Activated T-helper 1 cell treated with anti-CD3 and anti-CD28 coated beads, Interleukin-12 subunit alpha, Interleukin-12 subunit beta, Interleukin-2, Interleukin-4 antibody, amounts not matched to agents 30 ng/mL and 10 ng/mL and 1 ng/mL, durations not matched to agents 14 hours and 24 hours and 36 hours (primary cell): Measurements from ENCODE around the gene TXLNB. TPM values are rescaled to one million over a fixed set of nuclear protein-coding genes. Genes with fewer than 3 reads are reported as not detected.
"Not testable (repeated sequence)": the region's sequence is repeated elsewhere in the genome, so short reads cannot be mapped to it uniquely, and the experiment has no call there.

Experiments used
- DNase-seq: peaks from one replicate; pipeline ENCODE4 v3.0.0; 2021; ENCODE audit warnings: low spot score
- H3K27ac Mint-ChIP-seq: one replicate; pipeline ENCODE4 v1.8.0; 2021; ENCODE audit warnings: mild to moderate bottlenecking, mixed read lengths
- H3K27me3 Mint-ChIP-seq: one replicate; pipeline ENCODE4 v1.8.0; 2022; ENCODE audit warnings: mild to moderate bottlenecking, moderate library complexity, mixed read lengths; ENCODE audit not compliant: insufficient read depth
- H3K36me3 Mint-ChIP-seq: one replicate; pipeline ENCODE4 v1.8.0; 2021; ENCODE audit warnings: low read depth, mixed read lengths
- H3K4me1 Mint-ChIP-seq: one replicate; pipeline ENCODE4 v1.8.0; 2021; ENCODE audit warnings: low read depth, mixed read lengths
- H3K4me3 Mint-ChIP-seq: one replicate; pipeline ENCODE4 v1.8.0; 2021; ENCODE audit warnings: mild to moderate bottlenecking, moderate library complexity, mixed read lengths
- H3K9me3 Mint-ChIP-seq: one replicate; pipeline ENCODE4 v1.8.0; 2021; ENCODE audit warnings: mixed read lengths
- intact Hi-C: fragments of 100-400 bp; cut with micrococcal nuclease; formaldehyde crosslinking; loops from one replicate; pipeline ENCODE4 v1.15.1; 2024
- total RNA-seq: library from RNA; stranded (reverse); gene quantifications from 2 replicates; pipeline ENCODE4 v1.2.3, GENCODE V29; 2022

The TXLNB gene
- total RNA-seq, 1 donor from 2014 or later: 0.08 TPM

DNA sequence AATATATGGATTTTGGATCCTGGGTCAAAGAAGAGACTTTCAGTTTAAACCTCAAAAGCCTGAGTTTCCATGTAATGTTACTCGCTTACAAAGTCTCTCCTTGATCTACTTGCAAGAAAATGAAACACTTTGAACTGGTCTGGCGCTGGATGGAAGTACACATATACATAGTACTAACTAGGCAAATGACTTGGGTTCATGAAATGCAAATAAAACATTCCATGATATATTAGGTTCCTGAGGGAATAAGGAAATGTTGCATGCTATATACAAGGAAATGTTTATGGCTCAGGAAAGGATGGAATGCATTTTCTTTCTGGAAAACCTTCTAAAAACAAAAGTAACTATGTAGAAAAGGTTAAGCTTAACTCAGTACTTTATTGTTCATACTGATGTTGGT is 11.4 kb upstream of the TXLNB start:
- Mint-ChIP-seq H3K4me3 (no peak overlapping the region), H3K4me1 (peaks cover 18% of the 10 kb centered on the region), H3K27ac (no peak overlapping the region), H3K9me3 (peaks cover 3% of the 10 kb centered on the region), H3K36me3 (no peaks in the 10 kb centered on the region), H3K27me3 (peaks cover 6% of the 10 kb centered on the region)
- intact Hi-C loops: no loop called here
- no peak for DNase-seq

DNA sequence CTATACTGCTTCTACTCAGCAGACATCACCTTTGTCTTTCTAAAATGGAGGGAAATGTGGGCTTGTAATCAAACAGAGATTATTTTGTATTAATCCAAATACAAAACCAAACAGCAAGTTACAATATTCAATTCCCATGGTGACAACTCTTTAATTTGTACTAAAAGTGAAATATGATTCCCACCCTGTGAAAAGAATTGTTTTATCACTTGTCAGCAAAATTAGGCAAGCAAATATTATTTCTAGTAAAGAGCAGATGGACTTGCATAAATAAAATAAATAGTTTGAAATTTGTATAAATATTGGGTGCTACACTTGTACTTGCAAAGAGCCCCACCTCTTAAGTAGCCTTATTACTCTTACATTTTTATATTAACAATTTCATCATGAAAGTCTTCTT is 6.1 kb upstream of the TXLNB start:
- intact Hi-C loops: loop anchor here (10.0 kb wide), 1 partner anchor 353 kb away; no protein-coding TSS in a partner anchor
- H3K4me1 Mint-ChIP-seq: peaks cover 33% of the 10 kb centered on the region
- no peak for DNase-seq

DNA sequence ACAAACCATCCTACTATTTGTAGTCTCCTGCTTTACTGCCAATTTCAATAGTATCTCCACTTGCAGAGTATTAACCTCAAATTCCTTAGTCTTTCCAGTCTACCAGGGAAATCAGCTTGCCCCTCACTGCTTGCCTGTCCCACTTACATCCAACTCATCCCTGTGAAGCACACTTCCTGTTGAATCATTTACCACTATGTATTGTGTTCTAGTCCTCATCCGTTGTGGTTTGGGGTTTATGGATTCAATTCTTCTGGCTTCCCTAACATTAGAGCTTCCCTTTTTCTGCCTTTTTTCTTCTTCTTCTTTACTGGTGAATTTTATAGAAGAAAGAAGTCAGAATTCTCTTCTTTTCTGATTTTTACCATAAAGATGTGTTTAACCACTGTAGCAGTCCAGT is 5.1 kb upstream of the TXLNB start:
- intact Hi-C loops: loop anchor here (10.0 kb wide), 1 partner anchor 352 kb away; no protein-coding TSS in a partner anchor
- DNase-seq: no peak
- Mint-ChIP-seq H3K4me1 (peaks cover 43% of the 10 kb centered on the region), H3K27ac (no peak overlapping the region), H3K4me3 (no peak overlapping the region), H3K27me3 (no peaks in the 10 kb centered on the region), H3K36me3 (peaks cover 11% of the 10 kb centered on the region), H3K9me3 (peaks cover 8% of the 10 kb centered on the region)

More for the DNA sequence above, 6.1 kb upstream of the TXLNB start:
- H3K4me3 Mint-ChIP-seq: no peak overlapping the region
- H3K27me3 Mint-ChIP-seq: no peaks in the 10 kb centered on the region
- H3K27ac Mint-ChIP-seq: no peak overlapping the region
- peaks cover 8% of the 10 kb centered on the region for H3K9me3 Mint-ChIP-seq
- peaks cover 11% of the 10 kb centered on the region for H3K36me3 Mint-ChIP-seq

DNA sequence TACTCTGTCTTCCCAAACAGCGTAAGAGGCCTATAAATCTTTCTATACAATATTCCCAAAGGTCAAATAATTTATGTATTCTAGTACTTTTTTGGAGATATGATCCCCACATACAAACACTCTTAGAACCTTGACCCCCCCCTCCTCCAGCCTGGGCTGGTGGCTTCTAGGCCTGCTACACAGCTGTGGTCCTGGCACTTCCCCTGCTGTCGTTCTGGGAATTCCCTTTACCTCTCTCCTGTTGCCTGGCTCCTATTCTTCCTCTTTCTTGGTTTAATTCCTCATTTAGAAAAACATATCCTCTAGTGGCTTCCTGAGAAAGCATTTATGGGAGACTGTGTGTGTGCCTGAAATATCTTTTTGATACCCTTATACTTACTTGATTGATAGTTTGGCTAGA is 4.1 kb upstream of the TXLNB start:
- no peak for DNase-seq
- H3K4me1 Mint-ChIP-seq: peaks cover 54% of the 10 kb centered on the region
- no peak overlapping the region for H3K4me3 Mint-ChIP-seq
- H3K36me3 Mint-ChIP-seq: peaks cover 11% of the 10 kb centered on the region
- peaks cover 8% of the 10 kb centered on the region for H3K9me3 Mint-ChIP-seq
- intact Hi-C loops: loop anchor here (10.0 kb wide), 1 partner anchor 351 kb away; no protein-coding TSS in a partner anchor
- H3K27me3 Mint-ChIP-seq: peaks cover 2% of the 10 kb centered on the region
- no peak overlapping the region for H3K27ac Mint-ChIP-seq

DNA sequence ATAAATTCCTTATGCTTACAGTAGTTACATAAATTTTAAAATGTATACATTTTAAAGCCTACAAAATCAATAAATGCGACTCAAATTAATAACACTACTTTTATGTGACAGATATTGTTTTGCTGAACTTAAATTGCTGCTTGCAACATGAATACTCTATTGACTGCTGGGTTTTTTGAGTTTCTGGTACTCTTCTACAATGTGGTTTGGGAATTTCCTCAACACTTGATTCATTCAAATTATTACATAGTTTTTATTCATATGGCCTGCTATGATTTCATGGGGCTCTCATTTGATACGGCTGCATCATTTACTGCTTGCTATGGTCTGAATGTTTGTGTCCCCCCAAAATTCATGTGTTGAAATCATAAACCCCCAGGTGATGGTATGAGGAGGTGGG is 2.3 kb upstream of the TXLNB start:
- Mint-ChIP-seq H3K36me3 (peaks cover 11% of the 10 kb centered on the region), H3K4me3 (no peak overlapping the region), H3K4me1 (peaks cover 70% of the 10 kb centered on the region), H3K27me3 (peaks cover 2% of the 10 kb centered on the region), H3K9me3 (peaks cover 8% of the 10 kb centered on the region), H3K27ac (peak overlapping the region; percentile 42)
- DNase-seq: no peak
- intact Hi-C loops: loop anchor here (5.0 to 10.0 kb wide), 2 partner anchors 349 to 1617 kb away; no protein-coding TSS in a partner anchor

DNA sequence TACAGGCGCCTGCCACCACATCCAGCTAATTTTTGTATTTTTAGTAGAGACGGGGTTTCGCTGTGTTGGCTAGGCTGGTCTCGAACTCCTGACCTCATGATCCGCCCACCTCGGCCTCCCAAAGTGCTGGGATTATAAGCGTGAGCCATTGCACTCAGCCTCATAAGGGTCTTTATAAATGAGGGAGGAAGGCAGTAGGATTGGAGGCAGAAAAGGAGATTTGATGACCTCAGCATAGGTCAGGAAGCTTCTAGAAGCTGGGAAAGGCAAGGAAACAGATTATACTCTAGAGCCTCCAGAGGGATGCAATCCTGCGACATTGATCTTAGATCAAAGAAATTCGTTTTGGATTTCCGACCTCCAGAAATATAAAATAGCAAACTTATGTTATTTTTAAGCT is 1.4 kb upstream of the TXLNB start:
- intact Hi-C loops: loop anchor here (2.0 to 10.0 kb wide), 4 partner anchors 72 to 1616 kb away; no protein-coding TSS in a partner anchor
- H3K4me1 Mint-ChIP-seq: peaks cover 78% of the 10 kb centered on the region
- DNase-seq, H3K9me3 Mint-ChIP-seq, H3K27me3 Mint-ChIP-seq, H3K4me3 Mint-ChIP-seq: not testable (repeated sequence)
- H3K36me3 Mint-ChIP-seq: peaks cover 11% of the 10 kb centered on the region
- peak overlapping the region; percentile 25 for H3K27ac Mint-ChIP-seq

DNA sequence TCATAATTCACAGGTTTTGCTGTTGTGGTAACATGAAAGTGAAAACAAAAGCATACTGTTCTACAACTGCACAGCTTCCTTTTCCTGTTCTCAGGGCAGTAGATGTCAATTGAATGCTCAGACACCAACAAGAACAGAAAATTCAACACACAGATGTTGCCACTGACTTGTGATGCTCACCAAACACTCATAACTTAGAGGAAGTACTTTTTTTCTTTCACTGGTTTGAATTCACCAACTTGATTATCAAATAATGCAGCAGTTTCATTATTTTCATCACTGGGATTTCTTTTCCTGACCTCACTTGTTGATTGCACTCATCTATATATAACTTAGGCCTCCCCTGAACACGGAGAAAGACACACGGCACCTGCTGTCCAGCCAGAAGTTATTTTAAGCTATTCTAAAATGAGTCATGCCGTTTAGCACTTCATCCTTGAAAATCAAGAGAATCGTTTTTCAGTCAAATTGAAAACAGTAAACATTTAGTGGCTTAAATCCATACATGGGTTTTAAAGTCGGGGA is 949 bp downstream of the TXLNB start:
- H3K4me1 Mint-ChIP-seq: peaks cover 72% of the 10 kb centered on the region
- peak; percentile 36 for DNase-seq

DNA sequence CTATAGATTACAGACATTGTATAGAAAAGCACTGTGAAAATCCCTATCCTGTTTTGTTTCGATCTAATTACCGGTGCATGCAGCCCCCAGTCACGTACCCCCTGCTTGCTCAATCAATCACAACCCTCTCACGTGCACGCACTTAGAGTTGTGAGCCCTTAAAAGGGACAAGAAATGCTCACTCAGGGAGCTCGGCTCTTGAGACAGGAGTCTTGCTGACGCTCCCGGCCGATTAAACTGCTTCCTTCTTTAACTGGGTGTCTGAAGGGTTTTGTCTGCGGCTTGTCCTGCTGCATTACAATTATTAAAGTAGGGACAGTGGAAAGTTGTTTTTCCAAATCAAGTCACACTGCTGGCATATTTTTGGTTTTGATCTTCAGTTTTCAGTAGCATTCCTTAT is 2.6 kb downstream of the TXLNB start:
- Mint-ChIP-seq H3K9me3 (peaks cover 5% of the 10 kb centered on the region), H3K4me1 (peaks cover 64% of the 10 kb centered on the region), H3K36me3 (peaks cover 7% of the 10 kb centered on the region), H3K27me3 (peaks cover 2% of the 10 kb centered on the region), H3K4me3 (no peak overlapping the region), H3K27ac (no peak overlapping the region)
- intact Hi-C loops: no loop called here
- no peak for DNase-seq

More for the DNA sequence above, 949 bp downstream of the TXLNB start:
- H3K27me3 Mint-ChIP-seq: peaks cover 2% of the 10 kb centered on the region
- peaks cover 7% of the 10 kb centered on the region for H3K36me3 Mint-ChIP-seq
- peak overlapping the region; percentile 98 for H3K27ac Mint-ChIP-seq
- H3K4me3 Mint-ChIP-seq: peak overlapping the region; percentile 67
- peaks cover 10% of the 10 kb centered on the region for H3K9me3 Mint-ChIP-seq
- intact Hi-C loops: loop anchor here (1.0 to 10.0 kb wide), 16 partner anchors 9 to 1614 kb away; partner anchors contain the start of genes ABRACL and CITED2

DNA sequence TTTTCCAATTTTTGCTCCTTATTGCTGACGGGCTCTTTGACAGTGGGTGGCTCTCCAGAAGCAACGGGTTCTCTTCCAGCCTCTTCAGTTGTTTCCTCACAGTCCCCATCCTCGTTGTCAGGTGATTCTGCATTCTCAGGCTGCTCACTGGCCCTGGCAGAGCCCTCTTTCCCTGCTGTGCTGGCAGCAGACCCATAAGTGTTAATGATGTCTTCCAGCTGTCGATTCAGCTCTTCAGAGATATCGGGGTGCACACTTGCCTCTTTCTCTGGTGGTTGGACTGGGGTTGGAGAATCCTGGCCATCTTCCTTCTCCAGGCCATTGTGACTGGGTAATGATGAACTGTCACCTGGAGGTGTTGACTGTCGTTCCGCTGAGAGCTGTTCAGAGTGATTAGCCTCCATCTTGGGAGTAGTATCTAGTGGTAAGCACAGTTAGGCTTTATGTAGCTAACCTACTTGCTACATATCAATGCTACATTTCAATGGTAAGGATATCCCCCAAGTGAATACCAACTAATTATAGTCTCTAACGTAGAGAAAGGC is 3.2 kb downstream of the TXLNB start:
- DNase-seq: no peak
- intact Hi-C loops: no loop called here
- H3K4me1 Mint-ChIP-seq: peaks cover 60% of the 10 kb centered on the region
- H3K9me3 Mint-ChIP-seq: peaks cover 5% of the 10 kb centered on the region
- H3K27me3 Mint-ChIP-seq: peaks cover 2% of the 10 kb centered on the region
- no peak overlapping the region for H3K27ac Mint-ChIP-seq
- H3K4me3 Mint-ChIP-seq: no peak overlapping the region
- H3K36me3 Mint-ChIP-seq: peaks cover 10% of the 10 kb centered on the region

DNA sequence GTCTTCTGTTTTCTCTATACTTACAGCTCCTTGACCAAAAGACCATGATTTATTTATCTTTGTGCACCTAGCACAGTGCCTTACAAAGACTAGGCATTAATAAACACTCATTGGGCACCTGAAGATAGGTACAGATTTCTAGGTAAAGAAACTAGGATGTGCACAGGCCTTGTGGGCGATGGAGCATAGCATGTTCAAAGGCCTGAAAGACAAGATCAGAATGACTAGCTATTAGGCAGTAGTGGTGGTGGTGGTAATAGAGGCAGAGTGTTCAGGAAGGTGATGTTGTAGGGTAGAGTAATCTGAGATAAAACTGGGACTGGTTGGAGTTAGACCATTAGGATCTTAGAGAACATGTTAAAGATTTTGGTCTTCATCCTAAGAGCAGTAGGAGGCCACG is 3.9 kb downstream of the TXLNB start:
- intact Hi-C loops: no loop called here
- peaks cover 56% of the 10 kb centered on the region for H3K4me1 Mint-ChIP-seq
- H3K9me3 Mint-ChIP-seq: peaks cover 5% of the 10 kb centered on the region
- peaks cover 10% of the 10 kb centered on the region for H3K36me3 Mint-ChIP-seq
- peaks cover 2% of the 10 kb centered on the region for H3K27me3 Mint-ChIP-seq
- H3K27ac Mint-ChIP-seq: no peak overlapping the region
- no peak for DNase-seq
- H3K4me3 Mint-ChIP-seq: no peak overlapping the region

DNA sequence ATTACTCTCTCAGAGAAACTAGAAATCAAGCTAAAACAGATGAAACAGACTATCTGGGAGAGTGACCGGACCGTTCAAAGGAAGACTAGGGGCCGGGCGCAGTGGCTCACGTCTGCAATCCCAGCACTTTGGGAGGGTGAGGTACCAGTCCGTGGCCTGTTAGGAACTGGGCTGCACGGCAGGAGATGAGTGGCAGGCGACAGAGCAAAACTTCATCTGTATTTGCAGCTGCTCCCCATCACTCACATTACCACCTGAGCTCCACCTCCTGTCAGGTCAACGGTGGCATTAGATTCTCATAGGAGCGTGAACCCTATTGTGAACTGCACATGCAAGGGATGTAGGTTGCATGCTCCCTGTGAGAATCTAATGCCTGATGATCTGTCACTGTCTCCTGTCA is 5.4 kb downstream of the TXLNB start:
- DNase-seq, H3K27me3 Mint-ChIP-seq, H3K36me3 Mint-ChIP-seq, intact Hi-C loops, H3K27ac Mint-ChIP-seq, H3K4me3 Mint-ChIP-seq, H3K9me3 Mint-ChIP-seq: not testable (repeated sequence)
- peaks cover 46% of the 10 kb centered on the region for H3K4me1 Mint-ChIP-seq

DNA sequence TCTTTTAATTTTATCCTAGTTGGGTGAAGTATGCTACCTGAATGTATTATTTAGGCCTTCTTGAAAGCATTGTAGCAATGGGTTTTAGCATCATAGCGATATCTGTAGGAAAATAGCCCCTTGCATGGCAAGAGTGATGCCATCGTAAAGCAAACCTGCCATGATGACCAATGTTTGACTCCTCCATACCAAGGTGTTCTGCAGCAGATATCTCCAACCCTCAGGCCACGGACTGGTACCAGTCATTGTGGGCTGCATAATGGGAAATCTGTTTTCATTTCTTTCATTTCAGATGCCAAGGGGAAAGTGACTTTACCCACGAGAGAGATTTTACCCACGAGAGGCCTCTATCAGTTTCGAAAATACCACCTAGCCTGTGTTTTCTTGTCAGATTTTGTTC is 6.2 kb downstream of the TXLNB start:
- Mint-ChIP-seq H3K27me3 (no peaks in the 10 kb centered on the region), H3K27ac (no peak overlapping the region)

DNA sequence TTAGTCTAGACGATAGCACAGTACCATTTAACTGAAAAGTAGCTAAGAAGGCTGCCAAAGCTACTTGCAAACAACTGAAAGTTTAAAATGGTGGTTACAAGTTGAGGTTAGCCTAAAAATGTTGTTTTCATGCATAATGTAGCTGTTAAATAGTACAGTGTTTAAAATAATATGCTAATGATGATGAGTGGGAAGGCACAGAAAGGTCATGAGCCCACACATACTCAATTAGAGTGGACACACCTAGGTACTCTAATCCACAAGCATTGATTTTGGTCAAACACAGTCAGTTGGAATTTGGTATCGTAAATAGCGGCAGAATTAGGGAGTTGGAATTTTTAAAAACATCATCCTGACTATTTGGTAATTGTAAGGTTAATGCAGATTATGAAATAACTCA is 7.0 kb downstream of the TXLNB start:
- Mint-ChIP-seq H3K27me3 (no peaks in the 10 kb centered on the region), H3K4me1 (peaks cover 44% of the 10 kb centered on the region), H3K9me3 (peaks cover 5% of the 10 kb centered on the region), H3K4me3 (no peak overlapping the region), H3K36me3 (peaks cover 10% of the 10 kb centered on the region), H3K27ac (no peak overlapping the region)
- no peak for DNase-seq
- intact Hi-C loops: loop anchor here (5.0 kb wide), 1 partner anchor 38 kb away; no protein-coding TSS in a partner anchor

More for the DNA sequence above, 6.2 kb downstream of the TXLNB start:
- Mint-ChIP-seq H3K9me3 (peaks cover 5% of the 10 kb centered on the region), H3K4me1 (peaks cover 46% of the 10 kb centered on the region), H3K4me3 (no peak overlapping the region), H3K36me3 (peaks cover 10% of the 10 kb centered on the region)
- intact Hi-C loops: no loop called here
- no peak for DNase-seq
